DOHH2 (cell line): ENCODE results near the gene TMEM132D.

Source experiments
- CTCF ChIP-seq: fragments of 200-600 bp; sonication (generic); IDR thresholded peaks from one replicate; pipeline ENCODE4 v1.5.1; 2014; ENCODE audit warnings: antibody characterized with exemption, mild to moderate bottlenecking, low read depth, low read length; ENCODE audit not compliant: poor library complexity, severe bottlenecking
- EZH2phosphoT487 ChIP-seq: fragments of 200-600 bp; sonication (generic); IDR thresholded peaks from 2 replicates; pipeline ENCODE4 v1.6.1; 2017; ENCODE audit warnings: borderline replicate concordance, mild to moderate bottlenecking, antibody characterized with exemption, low read length, moderate library complexity, mixed read lengths

GRCh38 chr12:129903092-129903945 is 506 bp downstream of the TMEM132D start:
- TF ChIP-seq CTCF (no peak), EZH2phosphoT487 (no peak)
